GM18909 (cell line): ENCODE measurements around the gene CYTH1.
A peak's percentile ranks its signal among the peaks of the same experiment; 100 is the strongest.
"Not testable (repeated sequence)": the region's sequence is repeated elsewhere in the genome, so short reads cannot be mapped to it uniquely, and the experiment has no call there.

ENCODE experiments used
- ATAC-seq: cut with Tn5 transposase; IDR thresholded peaks from one replicate; pipeline ENCODE4 v1.9.1; 2021; ENCODE audit warnings: mild to moderate bottlenecking; ENCODE audit not compliant: unreplicated experiment, poor library complexity

Gene CYTH1

DNA sequence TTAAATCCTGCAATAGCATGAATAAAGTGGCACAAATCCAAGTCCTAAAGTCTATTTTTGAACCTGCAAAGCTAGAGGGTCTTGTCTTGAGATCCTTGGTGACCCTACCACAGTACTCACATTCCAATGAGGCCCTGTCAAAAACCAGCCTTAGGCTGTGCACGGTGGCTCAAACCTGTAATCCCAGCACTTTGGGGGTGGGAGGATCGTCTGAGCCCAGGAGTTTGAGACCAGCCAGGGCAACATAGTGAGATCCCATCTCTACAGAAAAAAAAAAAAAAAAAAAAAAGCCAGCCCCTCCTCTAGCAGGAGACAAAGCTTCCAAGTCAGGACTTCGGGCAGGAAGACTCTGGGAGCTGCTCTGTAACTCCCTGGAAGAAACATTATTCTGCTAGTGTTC lies 16.3 kb downstream of the CYTH1 start:
- no peak for ATAC-seq

DNA sequence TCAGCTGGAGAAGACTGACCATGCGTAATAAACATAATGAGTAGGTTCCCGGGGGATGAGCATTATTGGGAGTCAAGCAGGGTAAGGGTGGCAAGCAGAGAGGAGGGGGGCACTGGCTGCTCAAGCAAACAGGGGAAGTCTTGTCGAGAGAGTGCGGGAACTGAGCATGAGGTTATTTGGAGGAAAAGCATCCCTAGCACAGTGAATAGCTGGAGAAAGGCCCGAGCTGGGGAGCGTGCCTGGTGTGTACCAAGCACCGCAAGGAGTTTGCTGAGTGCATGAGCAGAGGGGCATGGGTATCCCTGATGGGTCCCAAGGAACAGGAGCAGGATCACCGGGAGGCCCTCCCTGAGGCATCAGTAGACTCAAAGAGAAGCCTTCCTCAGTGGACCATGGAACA lies 17.2 kb downstream of the CYTH1 start:
- no peak for ATAC-seq

DNA sequence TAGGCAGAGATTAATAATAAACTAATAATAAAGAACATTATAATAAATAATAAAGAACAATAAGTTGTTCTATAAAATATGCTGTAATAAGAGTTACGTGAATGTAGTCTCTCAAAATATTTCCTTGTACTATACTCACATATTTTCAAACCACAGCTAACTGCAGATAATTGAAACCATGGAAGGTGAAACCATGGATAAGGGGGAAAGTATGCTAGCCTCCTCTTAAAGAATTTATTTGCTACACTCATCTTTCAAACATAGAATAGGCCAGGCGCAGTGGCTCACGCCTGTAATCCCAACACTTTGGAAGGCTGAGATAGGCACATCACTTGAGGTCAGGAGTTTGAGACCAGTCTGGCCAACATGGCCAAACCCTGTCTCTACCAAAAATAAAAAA lies 18.5 kb downstream of the CYTH1 start:
- no peak for ATAC-seq

DNA sequence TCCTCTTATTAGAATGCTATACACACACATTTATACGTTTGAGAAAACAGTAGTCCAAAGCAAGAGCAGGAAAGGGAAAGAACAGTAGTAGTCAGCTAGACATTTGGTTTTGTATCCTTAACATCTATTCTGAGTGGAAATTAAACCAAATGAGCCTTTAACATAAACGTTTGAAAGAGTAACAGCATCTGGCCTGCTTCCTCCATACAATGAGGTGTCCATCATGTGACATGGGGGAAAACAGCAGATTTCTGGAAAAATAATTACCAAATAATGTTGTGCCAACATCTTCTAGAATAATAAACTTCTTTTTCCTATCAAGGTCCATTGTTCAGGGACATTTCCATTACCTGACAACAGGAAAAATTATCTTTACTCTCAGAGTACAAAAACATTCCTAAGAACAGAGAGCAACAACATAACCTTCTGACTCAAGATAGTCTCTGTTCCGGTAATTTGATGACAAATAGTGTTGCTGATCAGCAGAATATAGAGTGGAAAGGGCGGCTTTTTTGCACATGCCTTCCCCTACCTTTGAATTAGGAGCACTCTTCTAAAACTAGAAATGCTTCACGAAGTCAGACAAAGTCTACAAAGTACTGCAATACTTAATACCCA lies 20.2 kb downstream of the CYTH1 start:
- no peak for ATAC-seq

DNA sequence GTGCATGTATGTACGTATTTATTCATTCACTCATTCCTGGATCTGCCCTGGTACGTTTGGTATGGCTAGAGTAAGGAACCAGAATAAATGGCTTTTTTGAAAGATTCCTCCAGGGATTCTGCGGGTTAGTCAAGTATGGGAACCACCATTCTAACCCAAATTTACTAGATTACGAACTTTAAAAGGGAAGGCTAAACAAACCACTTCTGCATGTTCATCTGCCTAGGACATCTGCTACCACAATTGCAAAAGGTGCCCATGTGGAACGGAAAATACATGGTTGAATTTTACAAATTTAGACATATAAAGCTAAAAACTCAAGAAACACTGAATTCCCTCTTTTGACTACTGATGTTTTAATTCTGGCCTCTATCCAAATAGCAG lies 22.1 kb downstream of the CYTH1 start:
- no peak for ATAC-seq

DNA sequence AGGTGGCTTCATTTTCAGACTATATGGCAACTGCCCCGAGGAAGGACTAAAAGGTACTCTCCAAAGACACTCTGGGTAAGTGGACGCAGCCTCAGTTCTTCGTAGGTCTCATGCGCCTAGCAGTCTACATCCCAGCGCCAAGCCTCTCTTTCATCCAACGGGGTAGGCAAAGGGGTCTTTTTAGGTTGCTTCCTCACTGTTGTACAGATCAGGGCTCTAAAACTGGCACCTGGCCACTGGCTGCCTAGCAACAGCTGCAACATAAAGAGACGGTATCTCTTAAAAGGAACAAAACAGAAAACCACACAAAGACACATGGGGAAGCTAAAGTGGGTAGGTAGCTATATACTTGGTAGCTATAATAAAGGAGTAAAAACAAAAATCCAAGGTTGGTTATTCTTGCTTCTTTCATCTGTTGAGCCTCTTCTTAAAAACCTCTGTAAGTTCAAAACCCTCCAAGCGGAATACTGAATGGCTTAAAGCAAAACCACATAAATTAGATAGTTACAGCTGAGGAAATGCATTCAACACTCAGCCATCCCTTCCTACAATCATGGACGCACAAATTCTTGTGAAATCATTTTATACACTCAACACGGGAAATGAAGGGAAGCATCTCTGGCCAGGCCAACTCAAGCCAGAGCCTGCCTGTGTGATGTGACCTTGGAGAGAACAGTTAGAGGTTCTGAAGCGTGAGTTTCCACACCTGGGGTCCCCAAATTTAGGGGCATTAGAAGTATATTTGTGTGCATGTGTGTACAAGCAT lies 22.7 kb downstream of the CYTH1 start:
- peak; percentile 67 for ATAC-seq

DNA sequence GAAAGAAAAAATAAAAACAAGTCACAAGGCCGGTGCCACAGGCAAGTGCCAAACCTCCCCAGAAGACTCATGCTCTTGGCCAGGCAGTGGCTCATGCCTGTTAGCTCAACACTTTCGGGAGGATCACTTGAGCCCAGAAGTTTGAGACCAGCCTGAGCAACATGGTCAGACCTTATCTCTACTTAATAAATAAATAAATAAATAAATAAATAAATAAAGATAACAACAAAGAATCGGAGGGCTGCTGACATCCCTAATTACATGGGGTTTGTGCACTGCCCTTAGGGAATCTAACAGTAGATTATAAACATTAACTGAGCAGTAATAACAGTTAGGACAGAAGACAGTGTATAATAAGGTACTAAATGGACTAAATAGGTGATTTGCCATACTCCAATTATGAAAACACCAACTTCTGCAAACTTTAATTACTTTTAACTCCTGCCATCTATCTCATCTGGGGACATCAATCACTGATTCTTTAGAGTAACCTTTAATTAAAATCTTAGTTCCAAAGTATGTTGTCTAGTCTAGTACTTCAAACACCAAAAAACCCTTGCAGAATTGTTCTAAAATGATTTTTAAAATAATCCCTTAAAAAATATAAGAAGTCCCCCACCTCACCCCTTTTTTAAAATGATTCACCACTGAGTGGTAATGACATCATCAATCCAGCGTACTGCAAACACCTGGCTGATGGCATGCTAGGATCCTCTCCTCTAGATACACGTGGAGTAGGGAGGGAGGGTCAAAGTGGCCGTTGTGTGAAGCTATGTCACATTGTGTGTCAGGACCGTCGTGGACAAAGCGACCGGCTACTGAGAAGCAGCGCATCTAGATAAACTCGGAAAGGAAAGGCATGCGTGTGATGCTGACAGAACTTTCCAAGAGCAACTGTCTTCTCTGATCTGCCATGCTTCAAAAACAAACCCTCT lies 28.5 kb downstream of the CYTH1 start:
- no peak for ATAC-seq

DNA sequence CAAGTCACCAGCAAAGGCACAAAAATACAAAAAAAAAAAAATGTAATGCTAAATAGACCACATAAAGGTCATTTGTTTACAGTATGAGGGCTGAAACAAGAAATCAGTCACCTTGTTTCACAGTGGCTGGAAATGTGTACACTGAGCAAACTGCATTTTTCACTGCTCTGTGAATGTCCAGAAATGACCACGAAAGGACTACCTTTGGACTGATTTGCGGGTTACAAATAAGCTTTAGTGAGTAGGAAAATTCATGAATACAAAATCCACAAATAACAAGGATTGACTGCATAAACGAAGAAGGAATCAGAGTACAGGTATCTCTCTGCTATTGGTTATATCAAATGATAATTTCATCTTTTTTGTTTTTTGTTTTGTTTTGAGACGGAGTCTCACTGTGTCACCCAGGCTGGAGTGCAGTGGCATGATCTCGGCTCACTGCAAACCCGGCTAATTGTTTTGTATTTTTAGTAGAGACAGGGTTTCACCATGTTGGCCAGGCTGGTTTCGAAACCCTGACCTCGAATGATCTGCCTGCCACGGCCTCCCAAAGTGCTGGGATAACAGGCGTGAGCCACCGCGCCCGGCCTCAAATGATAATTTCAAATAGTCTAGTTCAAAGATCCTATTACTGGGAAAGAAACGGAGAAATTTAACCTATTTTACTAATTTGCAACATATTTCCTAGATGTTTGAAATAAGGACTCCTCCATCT lies 30.5 kb downstream of the CYTH1 start:
- no peak for ATAC-seq

DNA sequence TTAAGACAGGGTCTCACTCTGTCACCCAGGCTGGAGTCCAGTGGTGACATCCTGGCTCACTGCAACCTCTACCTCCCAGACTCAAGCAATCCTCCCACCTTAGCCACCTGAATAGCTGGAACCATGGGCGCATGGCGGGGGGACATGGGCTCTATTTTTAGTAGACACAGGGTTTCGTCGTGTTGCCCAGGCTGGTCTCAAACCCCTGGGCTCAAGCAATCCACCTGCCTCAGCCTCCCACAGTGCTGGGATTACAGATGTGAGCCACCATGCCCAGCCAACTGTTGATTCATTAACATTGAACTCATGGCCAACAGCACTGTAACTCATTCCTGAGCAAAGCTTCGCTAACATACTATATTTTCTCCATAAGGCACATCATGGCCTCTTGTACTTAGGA lies 31.1 kb downstream of the CYTH1 start:
- not testable (repeated sequence) for ATAC-seq

DNA sequence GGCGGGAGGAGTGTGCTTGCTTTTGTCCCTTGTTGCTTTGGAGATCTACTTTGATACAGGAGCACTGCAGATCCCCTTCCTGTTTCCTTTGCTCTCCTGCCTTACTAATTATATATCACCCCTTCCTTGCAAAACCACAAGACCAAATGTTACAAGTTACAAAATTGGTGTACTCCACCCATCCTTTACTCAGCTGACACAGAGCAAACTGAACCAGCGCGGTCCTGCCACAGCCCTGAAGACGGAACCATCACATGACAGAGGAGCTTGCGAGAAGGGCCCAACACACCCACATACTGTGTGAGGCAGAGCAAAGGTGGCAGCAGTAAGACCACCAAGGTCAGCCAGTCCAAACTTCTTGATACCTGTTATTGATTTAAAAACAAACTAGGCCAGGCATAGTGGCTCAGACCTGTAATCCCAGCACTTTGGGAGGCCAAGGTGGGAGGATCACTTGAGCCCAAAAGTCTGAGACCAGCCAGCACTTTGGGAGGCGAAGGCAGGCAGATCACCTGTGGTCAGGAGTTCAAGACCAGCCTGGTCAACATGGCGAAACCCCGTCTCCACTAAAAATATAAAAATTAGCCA lies 33.2 kb downstream of the CYTH1 start:
- peak; percentile 50 for ATAC-seq

DNA sequence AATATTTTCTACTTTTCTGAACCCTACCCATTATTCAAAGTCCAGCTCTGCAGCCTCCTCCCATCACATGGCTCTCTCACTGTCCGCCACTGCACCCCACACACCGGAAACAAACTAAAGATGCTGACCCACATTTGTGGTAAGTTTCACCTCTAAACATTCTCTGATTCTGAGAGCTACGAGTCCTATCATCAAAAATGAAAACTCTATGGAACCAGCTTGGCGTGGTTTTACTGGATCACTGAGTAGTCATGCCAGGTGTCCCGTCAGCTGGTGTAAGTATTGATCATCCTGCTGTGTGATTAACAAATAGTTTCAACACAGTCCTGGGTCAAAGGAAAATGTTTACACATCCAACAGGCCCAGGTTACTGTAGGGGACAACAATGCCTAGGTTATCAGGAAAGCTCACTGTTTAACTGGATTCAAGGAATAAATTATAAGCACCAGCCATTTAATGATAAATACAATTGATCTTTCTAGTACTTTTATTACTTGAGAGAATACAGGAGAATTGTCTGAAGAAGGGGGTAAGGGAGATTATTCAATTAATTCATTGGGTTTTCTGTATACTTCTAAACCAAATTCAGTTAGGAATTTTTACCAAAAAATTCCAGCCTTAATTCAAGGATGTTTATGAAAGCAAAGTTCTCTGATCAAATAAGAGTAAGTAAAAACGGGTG lies 33.9 kb downstream of the CYTH1 start:
- ATAC-seq: peak; percentile 59

DNA sequence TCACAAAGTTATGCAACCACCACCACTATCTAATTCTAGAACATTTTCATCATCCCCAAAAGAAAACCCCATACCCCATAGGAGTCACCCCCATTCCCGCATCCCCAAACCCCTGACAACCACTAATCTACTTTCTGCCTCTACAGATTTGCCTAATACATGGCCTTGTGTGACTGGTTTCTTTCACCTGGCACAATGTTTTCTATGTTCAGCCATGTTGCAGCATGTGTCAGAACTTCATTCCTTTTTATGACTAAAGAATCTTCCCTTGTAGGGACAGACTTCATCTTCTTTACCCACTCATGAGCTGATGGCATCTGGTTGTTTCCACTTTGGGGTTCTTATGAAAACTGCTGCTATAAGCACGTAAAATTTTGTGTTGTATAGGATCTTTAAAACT lies 34.6 kb downstream of the CYTH1 start:
- no peak for ATAC-seq

DNA sequence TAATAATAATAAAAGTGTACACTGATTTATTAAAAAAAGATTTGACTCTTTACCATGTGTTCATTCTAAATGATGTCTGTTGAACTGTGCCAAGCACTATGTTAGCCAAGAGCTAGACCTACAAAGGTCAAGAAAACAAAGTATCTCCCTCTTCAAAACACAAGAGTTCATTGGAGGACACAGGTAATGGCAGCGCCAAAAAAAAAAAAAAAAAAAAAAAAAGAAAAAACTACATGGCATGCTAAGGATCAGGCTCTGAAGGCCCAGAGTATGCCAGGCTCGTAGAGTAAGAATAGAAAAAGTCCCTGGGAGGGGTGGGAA lies 35.2 kb downstream of the CYTH1 start:
- no peak for ATAC-seq

DNA sequence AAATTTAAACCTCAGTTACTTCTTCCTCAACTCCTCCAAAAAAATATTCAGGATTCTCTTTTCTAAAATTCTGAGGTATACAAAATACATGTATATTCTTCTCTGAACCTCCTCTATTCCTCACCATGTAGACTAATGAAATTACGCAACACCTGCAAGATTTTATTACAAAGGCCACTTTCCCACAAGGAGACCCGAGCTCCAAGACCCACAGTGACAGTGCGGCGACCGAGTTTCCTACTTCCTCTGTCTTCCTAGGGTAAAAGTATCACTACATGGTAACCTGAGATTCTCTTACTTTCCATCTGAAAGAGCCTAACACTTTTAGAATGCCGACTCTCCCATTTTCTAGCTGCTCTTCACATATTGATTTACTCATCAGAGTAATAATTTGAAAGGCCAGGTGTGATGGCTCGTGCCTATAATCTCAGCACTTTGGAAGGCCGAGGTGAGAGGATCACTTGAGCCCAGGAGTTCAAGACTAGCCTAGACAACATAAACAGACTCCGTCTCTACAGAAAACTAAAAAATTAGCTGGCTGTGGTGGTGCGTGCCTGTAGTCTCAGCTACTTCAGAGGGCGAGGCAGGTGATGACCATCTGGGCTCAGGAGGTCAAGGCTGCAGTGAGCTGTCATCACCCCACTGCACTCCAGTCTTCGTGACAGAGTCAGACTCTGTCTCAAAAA lies 35.7 kb downstream of the CYTH1 start:
- ATAC-seq: no peak

DNA sequence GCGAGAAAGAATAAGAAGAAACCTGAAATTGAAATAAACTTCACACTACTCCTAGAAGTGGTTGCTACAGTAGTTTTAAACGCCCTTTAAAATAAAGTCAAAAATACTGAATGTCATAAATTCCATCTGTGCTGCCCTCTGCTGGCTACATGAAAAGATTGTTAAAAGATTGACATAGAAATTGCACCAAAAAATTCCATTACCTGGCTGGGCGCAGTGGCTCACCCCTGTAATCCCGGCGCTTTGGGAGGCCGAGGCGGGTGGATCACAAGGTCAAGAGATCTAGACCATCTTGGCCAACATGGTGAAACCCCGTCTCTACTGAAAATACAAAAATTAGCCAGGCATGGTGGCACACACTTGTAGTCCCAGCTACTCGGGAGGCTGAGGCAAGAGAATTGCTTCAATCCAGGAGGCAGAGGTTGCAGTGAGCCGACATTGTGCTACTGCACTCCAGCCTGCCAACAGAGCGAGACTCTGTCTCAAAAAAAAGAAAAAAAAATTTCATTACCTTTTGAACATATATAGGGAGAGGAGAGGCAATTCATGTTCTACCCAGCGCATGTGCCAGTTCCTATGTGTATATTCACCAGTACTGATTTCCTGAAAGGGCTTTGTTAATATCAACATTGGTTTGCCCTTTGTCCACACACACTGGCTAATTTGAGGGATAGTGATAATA lies 36.5 kb downstream of the CYTH1 start:
- ATAC-seq: no peak

DNA sequence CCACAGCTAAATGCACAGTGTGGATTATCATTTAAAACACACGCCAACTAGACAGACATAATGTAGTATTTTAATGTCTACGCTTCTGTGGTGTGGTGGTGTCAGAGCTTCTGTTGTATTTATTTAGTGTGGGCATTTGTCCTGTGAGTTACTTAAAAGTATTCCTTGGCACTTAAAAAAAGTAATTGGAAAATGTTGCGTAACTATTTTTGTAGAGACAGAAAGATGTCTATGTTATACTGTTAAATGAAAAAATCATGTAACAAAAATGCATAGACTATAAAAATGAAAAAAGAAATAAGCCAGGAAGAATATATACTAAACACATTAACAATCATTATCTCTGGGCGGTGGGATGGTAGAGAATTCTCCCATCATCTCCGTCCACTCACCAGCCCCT lies 39.2 kb downstream of the CYTH1 start:
- ATAC-seq: no peak

DNA sequence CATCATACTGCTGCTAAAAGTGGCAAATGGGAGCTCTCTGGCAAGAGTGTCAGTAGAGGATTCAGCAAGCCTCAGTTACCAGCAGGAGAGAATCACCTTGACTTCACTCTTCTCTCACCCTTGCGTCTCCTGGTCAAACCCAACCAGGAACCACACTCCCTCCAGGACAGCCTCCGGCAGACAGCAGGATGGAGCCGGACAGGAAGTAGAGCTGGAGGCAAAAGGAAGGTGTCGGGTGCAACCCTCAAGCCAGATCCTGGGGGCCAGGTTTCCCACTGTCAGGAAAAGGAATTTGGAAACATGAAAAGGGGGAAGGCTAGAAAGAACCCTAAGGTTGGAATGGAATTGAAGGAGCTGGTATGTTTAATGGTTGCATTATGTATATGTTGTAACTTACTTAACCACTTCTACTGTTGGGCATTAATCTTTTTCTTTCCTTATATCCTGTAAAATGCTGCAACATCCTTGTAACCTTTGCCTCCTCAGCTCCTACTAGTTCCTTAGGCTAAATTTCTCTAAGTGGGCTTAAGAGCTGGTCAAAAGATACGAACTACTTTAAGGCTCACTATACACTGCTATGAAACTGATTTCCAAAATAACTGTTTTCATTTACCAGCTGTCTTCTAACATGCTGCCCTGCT lies 40.3 kb downstream of the CYTH1 start:
- ATAC-seq: no peak

DNA sequence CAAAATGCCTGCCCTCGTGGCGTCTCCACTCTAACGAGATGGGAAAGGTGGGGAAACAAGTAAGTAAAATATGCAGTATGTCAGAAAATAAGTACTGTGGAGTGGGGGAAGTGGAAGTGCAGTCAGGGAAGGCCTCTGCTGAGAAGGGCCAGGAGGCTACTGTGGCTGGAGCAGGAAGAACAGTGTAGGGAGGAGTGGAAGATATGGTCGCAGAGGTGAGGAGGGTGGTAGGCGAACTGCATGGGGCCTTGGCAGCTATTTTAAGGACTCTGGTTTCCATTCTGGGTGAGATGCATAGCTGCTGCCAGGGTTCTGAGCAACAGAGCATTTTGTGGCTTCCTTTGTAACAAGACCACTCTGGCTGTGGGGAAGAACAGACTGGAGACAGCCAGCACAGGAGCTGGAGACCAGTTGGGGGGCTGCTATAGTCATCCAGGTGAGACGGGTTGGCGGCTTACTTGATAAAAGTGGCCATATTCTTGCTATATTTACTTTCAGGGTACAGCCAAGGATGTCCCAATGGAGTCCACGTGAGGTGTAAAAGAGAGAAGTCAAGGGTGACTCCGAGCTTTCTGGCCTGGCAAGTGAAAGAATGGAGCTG lies 42.6 kb downstream of the CYTH1 start:
- no peak for ATAC-seq
